T-helper 2 cell treated with Interferon-gamma antibody and Interleukin-4, amounts not matched to agents 100 ng/mL and 5 ng/mL, for 36 hours (primary cell): ENCODE data around the gene C4A. TPM values are rescaled to one million over a fixed set of nuclear protein-coding genes. Genes with fewer than 3 reads are reported as not detected.
"Not testable (repeated sequence)": the region's sequence is repeated elsewhere in the genome, so short reads cannot be mapped to it uniquely, and the experiment has no call there.

Source experiments
- intact Hi-C: fragments of 100-400 bp; cut with micrococcal nuclease; formaldehyde crosslinking; loops from one replicate; pipeline ENCODE4 v1.15.1; 2023
- total RNA-seq: library from RNA; stranded (reverse); gene quantifications from 2 replicates; pipeline ENCODE4 v1.2.3, GENCODE V29; 2022

C4A gene
- total RNA-seq, result 3.2 and 5.2 TPM in 2 replicates

DNA sequence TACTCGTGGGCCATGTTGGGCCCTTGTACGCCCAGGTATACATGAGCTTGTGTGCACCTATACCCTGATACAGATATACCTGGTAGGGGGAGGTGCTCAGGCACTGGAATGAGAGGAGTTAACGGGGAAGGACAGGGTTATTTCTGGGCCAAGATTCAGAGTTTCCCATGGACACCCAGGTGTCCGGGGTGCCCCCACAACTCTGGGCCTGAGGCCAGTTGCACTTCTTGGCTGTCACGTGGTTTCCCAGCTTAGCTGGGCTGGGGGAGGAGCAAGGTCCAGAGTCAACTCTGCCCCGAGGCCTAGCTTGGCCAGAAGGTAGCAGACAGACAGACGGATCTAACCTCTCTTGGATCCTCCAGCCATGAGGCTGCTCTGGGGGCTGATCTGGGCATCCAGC lies at the start of gene C4A:
Gene C4A, plus strand, starts transcription at position 314 of the 400 bp plus-strand sequence. Its CDS starts 51 bp downstream, at position 365.
- intact Hi-C loops, result not testable (repeated sequence)

DNA sequence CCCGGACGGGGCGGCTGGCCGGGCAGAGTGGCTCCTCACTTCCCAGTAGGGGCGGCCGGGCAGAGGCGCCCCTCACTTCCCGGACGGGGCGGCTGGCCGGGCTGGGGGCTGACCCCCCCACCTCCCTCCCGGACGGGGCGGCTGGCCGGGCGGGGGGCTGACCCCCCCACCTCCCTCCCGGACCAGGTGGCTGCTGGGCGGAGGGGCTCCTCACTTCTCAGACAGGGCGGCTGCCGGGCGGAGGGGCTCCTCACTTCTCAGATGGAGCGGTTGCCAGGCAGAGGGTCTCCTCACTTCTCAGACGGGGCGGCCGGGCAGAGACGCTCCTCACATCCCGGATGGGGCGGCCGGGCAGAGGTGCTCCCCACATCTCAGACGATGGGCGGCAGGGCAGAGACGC lies 49.7 kb upstream of the C4A start:
- intact Hi-C loops, result not testable (repeated sequence)

DNA sequence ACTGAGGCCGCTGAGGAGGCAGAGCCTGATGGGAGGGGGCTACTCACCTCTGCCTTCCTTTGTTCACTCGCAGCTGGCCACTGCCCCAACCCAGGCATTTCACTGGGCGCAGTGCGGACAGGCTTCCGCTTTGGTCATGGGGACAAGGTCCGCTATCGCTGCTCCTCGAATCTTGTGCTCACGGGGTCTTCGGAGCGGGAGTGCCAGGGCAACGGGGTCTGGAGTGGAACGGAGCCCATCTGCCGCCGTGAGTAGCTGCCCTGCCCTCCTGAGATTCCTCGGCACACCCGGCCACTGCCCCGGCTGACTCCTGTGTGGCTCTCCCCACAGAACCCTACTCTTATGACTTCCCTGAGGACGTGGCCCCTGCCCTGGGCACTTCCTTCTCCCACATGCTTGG lies 48.3 kb upstream of the C4A start:
- intact Hi-C loops, result no loop called here

DNA sequence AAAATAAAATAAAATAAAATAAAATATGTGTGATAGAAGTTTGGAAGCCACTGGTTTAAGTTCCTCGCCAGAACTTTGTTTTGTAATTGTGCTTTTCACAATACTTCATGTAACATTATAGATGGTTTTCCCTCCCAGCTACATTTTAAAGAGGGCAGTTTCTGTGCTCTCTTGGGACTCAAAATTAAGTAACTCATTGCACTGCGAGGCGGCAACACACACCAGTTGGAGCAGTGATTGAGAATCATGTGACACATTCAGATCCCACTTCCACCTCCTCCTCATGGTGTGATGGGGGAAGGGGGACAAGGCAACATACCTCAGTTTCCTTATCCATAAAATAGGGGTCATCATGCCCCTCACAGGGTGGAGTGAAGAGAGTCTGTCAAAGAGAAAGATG lies 46.8 kb upstream of the C4A start:
- intact Hi-C loops, result no loop called here

DNA sequence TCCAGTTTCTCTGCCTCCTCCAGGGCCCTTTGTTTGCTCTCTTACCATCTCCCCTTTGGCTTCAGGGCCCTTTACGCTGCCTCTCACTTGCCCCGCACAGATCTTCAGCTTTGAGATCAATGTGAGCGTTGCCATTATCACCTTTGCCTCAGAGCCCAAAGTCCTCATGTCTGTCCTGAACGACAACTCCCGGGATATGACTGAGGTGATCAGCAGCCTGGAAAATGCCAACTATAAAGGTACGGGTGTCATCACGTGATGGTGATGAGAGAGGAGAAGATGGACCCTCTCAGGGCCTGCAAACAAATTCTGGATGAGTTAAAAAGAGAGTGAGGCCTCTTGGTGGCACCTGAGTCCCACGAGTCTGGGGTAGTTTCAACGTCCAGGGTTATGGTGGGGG lies 46.0 kb upstream of the C4A start:
- intact Hi-C loops, result no loop called here

DNA sequence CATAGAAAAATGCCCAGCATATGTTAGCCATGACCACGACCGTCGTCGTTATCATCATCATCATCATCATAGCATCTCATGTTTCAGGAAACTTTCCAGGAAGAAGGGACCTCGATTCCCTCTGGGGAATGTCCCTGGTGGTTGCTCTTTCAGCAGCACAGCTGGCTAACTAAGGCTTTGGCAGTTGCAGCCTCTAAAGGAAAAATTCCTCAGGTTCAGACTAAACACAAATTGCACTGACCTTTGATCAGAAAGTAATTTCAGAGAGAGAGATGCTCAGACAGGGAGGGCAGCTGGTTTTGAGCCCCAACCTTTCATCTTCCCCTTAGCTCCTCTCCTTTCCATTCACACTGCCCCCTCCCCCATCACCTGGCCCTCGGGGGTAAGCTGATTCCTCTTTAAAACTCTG lies 41.6 kb upstream of the C4A start:
- intact Hi-C loops, result no loop called here

DNA sequence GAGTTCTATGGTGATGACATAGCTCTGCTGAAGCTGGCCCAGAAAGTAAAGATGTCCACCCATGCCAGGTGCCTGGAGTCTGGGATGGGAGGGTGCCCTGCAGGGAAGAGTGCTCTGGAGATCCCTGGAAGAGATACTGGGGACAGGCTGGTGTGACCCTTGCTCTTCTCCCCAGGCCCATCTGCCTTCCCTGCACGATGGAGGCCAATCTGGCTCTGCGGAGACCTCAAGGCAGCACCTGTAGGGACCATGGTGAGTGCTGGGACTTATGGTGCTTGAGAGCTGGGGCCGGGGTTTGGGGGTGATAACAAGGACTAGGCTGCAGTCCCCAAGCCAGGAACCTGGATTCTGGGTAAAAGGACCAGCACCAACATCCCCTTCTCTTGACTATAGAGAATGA lies 38.1 kb upstream of the C4A start:
- intact Hi-C loops, result no loop called here

DNA sequence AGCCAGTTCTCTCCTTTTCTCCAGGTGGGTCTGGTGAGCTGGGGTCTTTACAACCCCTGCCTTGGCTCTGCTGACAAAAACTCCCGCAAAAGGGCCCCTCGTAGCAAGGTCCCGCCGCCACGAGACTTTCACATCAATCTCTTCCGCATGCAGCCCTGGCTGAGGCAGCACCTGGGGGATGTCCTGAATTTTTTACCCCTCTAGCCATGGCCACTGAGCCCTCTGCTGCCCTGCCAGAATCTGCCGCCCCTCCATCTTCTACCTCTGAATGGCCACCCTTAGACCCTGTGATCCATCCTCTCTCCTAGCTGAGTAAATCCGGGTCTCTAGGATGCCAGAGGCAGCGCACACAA lies 36.7 kb upstream of the C4A start:
- intact Hi-C loops, result no loop called here

DNA sequence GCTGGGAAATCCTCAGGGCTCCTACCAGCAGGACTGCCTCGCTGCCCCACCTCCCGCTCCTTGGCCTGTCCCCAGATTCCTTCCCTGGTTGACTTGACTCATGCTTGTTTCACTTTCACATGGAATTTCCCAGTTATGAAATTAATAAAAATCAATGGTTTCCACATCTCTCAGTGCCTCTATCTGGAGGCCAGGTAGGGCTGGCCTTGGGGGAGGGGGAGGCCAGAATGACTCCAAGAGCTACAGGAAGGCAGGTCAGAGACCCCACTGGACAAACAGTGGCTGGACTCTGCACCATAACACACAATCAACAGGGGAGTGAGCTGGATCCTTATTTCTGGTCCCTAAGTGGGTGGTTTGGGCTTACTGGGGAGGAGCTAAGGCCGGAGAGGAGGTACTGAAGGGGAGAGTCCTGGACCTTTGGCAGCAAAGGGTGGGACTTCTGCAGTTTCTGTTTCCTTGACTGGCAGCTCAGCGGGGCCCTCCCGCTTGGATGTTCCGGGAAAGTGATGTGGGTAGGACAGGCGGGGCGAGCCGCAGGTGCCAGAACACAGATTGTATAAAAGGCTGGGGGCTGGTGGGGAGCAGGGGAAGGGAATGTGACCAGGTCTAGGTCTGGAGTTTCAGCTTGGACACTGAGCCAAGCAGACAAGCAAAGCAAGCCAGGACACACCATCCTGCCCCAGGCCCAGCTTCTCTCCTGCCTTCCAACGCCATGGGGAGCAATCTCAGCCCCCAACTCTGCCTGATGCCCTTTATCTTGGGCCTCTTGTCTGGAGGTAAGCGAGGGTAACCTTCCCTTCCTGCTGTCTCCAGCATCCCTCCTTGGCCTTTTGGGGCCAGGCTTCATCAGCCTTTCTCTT lies 36.1 kb upstream of the C4A start, which contains the start of gene CFB:
Gene CFB, plus strand, starts transcription at position 589 of the 863 bp plus-strand sequence. Its CDS starts 127 bp downstream, at position 716.
- intact Hi-C loops, result no loop called here

DNA sequence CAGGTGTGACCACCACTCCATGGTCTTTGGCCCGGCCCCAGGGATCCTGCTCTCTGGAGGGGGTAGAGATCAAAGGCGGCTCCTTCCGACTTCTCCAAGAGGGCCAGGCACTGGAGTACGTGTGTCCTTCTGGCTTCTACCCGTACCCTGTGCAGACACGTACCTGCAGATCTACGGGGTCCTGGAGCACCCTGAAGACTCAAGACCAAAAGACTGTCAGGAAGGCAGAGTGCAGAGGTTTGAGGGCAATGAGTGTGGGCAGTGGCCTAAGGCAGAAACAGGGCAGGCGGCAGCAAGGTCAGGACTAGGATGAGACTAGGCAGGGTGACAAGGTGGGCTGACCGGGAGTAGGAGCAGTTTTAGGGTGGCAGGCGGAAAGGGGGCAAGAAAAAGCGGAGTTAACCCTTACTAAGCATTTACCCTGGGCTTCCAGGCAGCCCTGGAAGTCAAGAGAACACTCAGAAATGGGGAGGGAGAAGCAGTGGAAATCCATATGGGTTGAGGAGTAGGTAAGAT lies 35.4 kb upstream of the C4A start:
- intact Hi-C loops, result no loop called here

DNA sequence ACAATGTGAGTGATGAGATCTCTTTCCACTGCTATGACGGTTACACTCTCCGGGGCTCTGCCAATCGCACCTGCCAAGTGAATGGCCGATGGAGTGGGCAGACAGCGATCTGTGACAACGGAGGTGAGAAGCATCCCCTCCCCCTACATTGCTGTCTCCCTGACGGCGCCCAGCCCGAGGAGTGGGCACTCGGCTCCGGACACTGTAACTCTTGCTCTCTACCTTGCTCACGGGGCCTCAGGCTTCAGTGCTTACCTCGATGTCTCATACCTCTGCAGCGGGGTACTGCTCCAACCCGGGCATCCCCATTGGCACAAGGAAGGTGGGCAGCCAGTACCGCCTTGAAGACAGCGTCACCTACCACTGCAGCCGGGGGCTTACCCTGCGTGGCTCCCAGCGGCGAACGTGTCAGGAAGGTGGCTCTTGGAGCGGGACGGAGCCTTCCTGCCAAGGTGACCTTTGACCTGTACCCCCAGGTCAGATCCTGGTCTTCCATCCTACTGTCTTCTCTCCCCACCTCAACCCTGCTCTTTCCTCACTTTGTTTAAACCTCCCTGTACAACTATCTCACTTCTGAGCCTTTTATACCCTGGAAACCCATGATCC lies 34.7 kb upstream of the C4A start:
- intact Hi-C loops, result no loop called here

DNA sequence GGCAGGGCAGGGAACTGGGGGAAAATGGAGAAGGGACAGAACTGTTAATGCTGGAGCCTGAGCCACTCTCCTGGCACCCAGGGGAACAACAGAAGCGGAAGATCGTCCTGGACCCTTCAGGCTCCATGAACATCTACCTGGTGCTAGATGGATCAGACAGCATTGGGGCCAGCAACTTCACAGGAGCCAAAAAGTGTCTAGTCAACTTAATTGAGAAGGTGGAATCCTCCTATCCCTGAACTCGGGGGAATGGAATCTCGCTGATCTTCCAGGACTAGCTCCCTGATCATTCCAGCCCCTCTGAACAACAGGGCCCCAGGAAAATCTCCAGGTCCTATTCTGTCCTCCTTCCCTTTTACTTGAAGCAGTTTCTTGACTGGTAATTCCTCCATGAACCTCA lies 34.0 kb upstream of the C4A start:
- intact Hi-C loops, result no loop called here

DNA sequence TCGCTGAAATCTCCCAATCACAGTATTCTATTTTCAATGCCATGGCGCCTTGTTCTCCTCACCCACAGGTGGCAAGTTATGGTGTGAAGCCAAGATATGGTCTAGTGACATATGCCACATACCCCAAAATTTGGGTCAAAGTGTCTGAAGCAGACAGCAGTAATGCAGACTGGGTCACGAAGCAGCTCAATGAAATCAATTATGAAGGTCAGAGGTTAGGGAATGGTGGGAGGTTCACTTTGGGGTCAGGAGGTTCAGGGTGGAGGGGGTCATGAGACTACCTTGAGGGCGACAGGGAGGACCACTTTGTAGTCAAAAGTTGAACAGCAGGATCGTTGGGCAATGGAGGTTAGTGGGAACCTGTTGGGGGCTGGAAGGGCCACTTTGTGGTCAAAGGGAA lies 33.6 kb upstream of the C4A start:
- intact Hi-C loops, result no loop called here

DNA sequence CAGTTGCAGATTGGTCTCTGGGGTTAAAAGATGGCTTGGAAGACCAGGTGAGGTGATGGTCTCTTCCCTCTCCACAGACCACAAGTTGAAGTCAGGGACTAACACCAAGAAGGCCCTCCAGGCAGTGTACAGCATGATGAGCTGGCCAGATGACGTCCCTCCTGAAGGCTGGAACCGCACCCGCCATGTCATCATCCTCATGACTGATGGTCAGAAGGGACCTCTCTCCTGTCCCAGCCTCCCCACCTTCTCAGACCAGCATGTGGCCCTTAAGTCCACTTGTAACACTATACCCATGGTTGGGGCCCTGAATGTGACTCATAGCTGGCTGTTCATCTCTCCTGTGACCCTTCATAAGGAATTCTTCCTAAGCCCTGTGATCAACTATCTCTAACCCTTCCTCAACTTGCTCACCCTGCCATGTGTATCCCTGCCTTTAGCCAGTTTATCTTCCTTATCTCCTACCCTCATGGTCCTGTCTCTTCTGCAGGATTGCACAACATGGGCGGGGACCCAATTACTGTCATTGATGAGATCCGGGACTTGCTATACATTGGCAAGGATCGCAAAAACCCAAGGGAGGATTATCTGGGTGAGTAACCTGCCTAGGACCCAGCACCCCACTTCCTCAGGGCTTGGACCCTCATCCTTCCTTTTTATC lies 33.0 kb upstream of the C4A start:
- intact Hi-C loops, result no loop called here

DNA sequence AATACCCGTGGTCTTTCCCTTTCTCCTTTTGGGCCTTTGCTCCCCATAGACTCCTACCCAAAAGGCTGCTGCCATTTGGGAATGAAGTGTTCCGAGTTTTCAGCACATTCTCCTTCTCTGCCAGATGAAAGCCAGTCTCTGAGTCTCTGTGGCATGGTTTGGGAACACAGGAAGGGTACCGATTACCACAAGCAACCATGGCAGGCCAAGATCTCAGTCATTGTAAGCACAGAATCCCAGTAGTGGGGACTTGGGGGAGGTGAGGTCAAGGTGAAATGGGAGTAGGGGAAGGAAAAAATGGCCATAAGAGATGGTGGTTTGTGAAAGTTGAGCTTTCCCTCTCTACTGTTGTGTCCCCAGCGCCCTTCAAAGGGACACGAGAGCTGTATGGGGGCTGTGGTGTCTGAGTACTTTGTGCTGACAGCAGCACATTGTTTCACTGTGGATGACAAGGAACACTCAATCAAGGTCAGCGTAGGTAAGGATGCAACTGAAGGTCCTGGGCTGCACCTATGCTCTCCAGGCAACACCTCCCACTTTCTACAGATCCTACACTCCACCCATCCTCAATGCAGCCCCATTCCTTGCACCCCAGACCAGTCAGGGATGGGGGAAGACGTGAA lies 31.8 kb upstream of the C4A start:
- intact Hi-C loops, result loop anchor here (10.0 kb wide), 1 partner anchor 405 kb away; the partner anchor contains the start of genes ATP6V1G2, DDX39B and NFKBIL1

DNA sequence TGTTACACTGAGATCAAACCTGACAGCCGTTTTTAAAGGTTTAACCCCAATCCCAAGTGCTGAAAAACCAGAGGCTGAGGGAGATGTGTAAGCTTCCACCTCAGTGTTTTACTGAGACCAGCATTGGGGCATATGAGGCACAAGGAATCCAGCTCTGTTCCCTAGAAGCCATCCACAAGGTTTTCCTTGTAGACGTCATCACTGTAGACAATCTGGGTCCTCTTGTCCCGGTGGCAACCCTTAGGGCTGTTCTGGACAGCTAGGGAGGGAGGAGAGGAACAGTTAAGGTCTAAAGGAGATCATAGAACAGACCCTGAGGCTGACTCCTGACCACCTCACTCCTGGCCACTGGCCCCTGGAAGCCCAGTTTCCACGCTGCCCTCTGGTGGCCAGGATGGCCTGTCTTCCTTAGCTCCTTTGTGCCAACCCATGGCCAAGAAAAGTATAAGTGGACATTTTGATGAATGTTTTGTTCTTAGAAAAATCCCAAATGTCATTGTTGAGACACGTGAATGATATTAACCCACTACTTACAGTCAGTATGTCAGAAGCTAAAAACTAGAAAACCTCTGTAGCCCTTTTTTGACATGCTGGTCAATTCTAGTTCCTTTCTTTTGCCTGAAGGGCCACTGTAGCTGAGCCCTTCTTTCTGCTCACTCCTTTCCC lies 29.6 kb upstream of the C4A start:
- intact Hi-C loops, result loop anchor here (10.0 kb wide), 1 partner anchor 407 kb away; the partner anchor contains the start of genes ATP6V1G2, DDX39B and NFKBIL1

DNA sequence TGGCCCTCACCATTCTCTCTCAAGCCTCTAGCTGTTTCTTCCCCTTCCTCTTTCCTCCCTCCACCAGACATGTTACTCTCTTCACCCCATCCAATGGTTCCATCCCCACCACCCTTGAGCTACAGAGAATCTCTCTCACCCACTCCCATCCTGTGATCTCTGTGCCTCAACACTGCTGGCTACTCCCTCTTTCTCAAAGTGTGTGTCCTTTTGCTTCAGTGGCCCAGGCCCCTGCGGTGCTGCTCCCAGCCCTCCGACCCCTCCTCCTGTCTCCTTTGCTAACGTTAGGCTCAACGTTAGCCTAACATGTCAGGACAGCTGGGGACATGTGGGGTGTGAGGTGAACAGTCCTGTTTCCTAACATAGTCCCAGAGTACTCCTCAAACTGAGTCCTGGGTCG lies 29.0 kb upstream of the C4A start:
- intact Hi-C loops, result loop anchor here (10.0 kb wide), 1 partner anchor 408 kb away; the partner anchor contains the start of genes ATP6V1G2, DDX39B and NFKBIL1

DNA sequence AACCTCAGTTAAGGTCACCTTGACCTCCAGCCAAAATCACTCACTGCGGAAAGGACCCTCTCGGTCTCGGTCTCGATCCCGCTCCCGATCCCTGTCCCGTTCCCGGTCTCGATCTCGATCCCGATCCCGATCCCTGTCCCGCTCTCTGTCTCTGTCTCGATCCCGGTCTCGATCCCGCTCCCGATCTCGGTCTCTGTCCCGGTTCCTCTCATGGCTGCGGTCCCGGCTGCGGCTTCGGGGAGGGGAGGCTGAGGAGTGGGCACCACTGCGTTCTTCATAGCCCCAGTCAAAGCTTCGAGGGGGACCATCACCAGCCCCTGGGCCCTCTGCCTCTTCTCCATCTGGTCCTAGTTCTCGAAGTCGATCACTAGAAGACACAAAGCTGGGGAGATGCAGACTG lies 27.3 kb upstream of the C4A start:
- intact Hi-C loops, result loop anchor here (10.0 kb wide), 1 partner anchor 410 kb away; the partner anchor contains the start of genes ATP6V1G2, DDX39B and NFKBIL1

DNA sequence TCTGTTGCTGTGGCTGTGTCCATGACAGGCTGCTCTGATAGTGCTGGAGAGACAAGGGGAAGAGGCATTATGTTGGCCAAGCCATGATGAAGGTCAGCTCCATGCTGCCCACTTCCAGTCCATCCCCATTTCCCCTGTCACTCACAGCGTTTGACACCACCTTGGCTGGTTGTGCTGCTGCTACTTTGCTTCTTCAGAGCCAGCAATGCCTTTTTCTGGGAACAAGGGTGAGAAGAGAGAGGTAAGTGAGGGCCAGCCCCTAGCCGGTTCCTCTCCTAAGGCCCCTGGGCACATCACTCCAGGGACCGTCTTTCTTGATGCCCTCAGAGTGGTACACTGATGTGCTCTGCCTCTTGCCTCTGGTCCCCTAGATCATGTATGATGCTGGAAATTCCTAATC lies 25.1 kb upstream of the C4A start:
- intact Hi-C loops, result loop anchor here (5.0 to 10.0 kb wide), 3 partner anchors 241 to 412 kb away; partner anchors contain the start of genes ATP6V1G2, CSNK2B, DDX39B and LY6G5B

DNA sequence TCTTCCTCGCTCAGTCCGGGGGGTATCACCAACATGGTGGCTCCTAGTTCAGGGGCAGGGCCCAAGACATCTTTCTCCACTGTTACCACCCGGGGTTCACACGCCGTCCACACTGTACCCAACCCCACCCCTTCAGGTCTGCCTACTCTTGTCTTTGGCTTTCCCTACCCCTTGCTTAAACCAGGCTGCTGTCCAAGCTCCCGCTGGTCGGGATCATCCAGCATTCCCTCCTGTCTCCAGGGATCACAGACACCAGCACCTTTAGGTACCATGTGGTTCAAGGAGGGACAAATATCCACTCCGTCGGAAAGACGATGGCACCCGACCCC lies 23.5 kb upstream of the C4A start:
- intact Hi-C loops, result loop anchor here (5.0 to 10.0 kb wide), 3 partner anchors 239 to 414 kb away; partner anchors contain the start of genes ATP6V1G2, CSNK2B, DDX39B and LY6G5B
